PC-9 (cell line): ENCODE data around the gene ETV2. TPM values are rescaled to one million over a fixed set of nuclear protein-coding genes. Genes with fewer than 3 reads are reported as not detected.
A peak's percentile ranks its signal among the peaks of the same experiment; 100 is the strongest.

Experiments used
- BruUV-seq: library from RNA; stranded (reverse); fragments of 400-500 nt; replicated peaks from 2 replicates; lab custom pipeline; 2021; lab: Mats Ljungman, UMichigan
- CTCF ChIA-PET: fragments of 300-600 bp; sonication (Branson Sonifier 250); formaldehyde crosslinking; loops from one replicate; lab custom pipeline; 2022; ENCODE audit warnings: antibody characterized with exemption; lab: Charles Lee
- POLR2A ChIA-PET: fragments of 300-600 bp; sonication (Branson Sonifier 250); formaldehyde crosslinking; loops from one replicate; lab custom pipeline; 2022; ENCODE audit warnings: antibody characterized with exemption; ENCODE audit not compliant: unreplicated experiment; lab: Charles Lee
- DNase-seq, 2 experiments: peaks; one replicate each; pipeline versions ENCODE4 v3.0.0 to v3.0.0-alpha.2; 2015 to 2022; ENCODE audit warnings: mixed read lengths in 1 of 2
- H2AFZ ChIP-seq: fragments of 200-600 bp; sonication (generic); 2 replicates; pipeline ENCODE4 v1.8.1; 2017; ENCODE audit warnings: antibody characterized with exemption
- H3F3A ChIP-seq: fragments of 200-600 bp; sonication (generic); 2 replicates; pipeline ENCODE4 v1.8.1; 2017; ENCODE audit warnings: antibody characterized with exemption, mild to moderate bottlenecking, low read depth; ENCODE audit not compliant: insufficient read depth
- H3K27ac ChIP-seq: fragments of 200-600 bp; sonication (generic); 2 replicates; pipeline ENCODE4 v1.6.1; 2016; ENCODE audit warnings: mixed run types
- H3K27me3 ChIP-seq: fragments of 200-600 bp; sonication (generic); 2 replicates; pipeline ENCODE4 v1.6.1; 2016; ENCODE audit warnings: low read depth, mixed run types; ENCODE audit not compliant: insufficient read depth
- H3K36me3 ChIP-seq: fragments of 200-600 bp; sonication (generic); 2 replicates; pipeline ENCODE4 v1.6.1; 2016; ENCODE audit warnings: low read depth, mixed run types
- H3K4me1 ChIP-seq: fragments of 200-600 bp; sonication (generic); replicated peaks from 2 replicates; pipeline ENCODE4 v1.6.1; 2016; ENCODE audit warnings: mixed run types; ENCODE audit not compliant: insufficient read depth
- H3K4me2 ChIP-seq: fragments of 200-600 bp; sonication (generic); 2 replicates; pipeline ENCODE4 v1.6.1; 2017; ENCODE audit warnings: mixed run types
- H3K4me3 ChIP-seq: fragments of 200-600 bp; sonication (generic); 2 replicates; pipeline ENCODE4 v1.6.1; 2016; ENCODE audit warnings: mixed run types
- H3K79me2 ChIP-seq: fragments of 200-600 bp; sonication (generic); 2 replicates; pipeline ENCODE4 v1.6.1; 2017; ENCODE audit warnings: low read depth, mixed run types
- H3K9me2 ChIP-seq: fragments of 200-600 bp; sonication (generic); 2 replicates; pipeline ENCODE4 v1.8.1; 2017; ENCODE audit warnings: mild to moderate bottlenecking; ENCODE audit not compliant: insufficient read depth
- H3K9me3 ChIP-seq: fragments of 200-600 bp; sonication (generic); 2 replicates; pipeline ENCODE4 v1.8.1; 2016; ENCODE audit warnings: low read depth; ENCODE audit not compliant: insufficient read depth
- H4K20me1 ChIP-seq: fragments of 200-600 bp; sonication (generic); 2 replicates; pipeline ENCODE4 v1.8.1; 2017; ENCODE audit not compliant: insufficient read depth
- EZH2 ChIP-seq: fragments of 200-600 bp; sonication (generic); IDR thresholded peaks from 2 replicates; pipeline ENCODE4 v1.8.0; 2017; ENCODE audit warnings: antibody characterized with exemption, low read depth
- intact Hi-C: fragments of 100-400 bp; cut with micrococcal nuclease; formaldehyde crosslinking; loops from one replicate; pipeline ENCODE4 v1.10.0; 2022; ENCODE audit not compliant: unreplicated experiment
- total RNA-seq: library from RNA; stranded (reverse); gene quantifications from 2 replicates; pipeline ENCODE4 v1.2.3, GENCODE V29; 2021
- TF ChIP-seq, protein P1 (sequence below): fragments of 200-600 bp; sonication (generic); conservative IDR thresholded peaks from 2 replicates; pipeline ENCODE4 v1.6.1; 2017; ENCODE audit warnings: mixed run types, antibody characterized with exemption, mild to moderate bottlenecking, moderate library complexity

Gene ETV2
- total RNA-seq, 1 experiment from 2014 or later = 1.8 TPM

DNA sequence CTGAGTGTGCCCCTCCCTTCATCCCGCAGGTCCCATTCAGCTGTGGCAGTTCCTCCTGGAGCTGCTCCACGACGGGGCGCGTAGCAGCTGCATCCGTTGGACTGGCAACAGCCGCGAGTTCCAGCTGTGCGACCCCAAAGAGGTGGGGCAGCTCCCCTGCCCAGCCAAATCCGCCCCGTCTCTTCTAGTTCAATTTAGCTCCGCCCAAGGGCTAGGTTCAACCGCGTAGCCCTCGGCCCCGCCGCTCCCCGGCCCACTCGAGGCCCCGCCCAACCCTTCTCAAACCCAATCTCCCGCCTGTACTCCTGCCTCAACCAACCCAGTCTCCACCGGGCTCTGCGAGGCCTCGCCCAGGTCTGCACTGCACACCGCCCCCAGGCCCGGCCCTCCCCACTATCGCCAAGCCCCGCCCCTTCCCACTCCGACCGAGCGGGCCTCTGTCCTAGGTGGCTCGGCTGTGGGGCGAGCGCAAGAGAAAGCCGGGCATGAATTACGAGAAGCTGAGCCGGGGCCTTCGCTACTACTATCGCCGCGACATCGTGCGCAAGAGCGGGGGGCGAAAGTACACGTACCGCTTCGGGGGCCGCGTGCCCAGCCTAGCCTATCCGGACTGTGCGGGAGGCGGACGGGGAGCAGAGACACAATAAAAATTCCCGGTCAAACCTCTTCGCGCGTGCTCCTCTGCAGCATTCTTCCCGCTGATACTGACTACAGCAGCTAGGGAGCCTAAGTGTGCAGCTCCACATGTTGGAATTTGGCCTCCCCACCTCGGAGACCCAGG lies 2.9 kb downstream of the ETV2 start:
- no peaks in the 10 kb centered on the region for H3K9me2 ChIP-seq
- TF ChIP-seq, protein P1, sequence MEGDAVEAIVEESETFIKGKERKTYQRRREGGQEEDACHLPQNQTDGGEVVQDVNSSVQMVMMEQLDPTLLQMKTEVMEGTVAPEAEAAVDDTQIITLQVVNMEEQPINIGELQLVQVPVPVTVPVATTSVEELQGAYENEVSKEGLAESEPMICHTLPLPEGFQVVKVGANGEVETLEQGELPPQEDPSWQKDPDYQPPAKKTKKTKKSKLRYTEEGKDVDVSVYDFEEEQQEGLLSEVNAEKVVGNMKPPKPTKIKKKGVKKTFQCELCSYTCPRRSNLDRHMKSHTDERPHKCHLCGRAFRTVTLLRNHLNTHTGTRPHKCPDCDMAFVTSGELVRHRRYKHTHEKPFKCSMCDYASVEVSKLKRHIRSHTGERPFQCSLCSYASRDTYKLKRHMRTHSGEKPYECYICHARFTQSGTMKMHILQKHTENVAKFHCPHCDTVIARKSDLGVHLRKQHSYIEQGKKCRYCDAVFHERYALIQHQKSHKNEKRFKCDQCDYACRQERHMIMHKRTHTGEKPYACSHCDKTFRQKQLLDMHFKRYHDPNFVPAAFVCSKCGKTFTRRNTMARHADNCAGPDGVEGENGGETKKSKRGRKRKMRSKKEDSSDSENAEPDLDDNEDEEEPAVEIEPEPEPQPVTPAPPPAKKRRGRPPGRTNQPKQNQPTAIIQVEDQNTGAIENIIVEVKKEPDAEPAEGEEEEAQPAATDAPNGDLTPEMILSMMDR = no peak
- TF ChIP-seq EZH2 = no peak
- peaks cover 11% of the 10 kb centered on the region for H3K4me1 ChIP-seq
- intact Hi-C loops = loop anchor here (2.0 to 5.0 kb wide), 2 partner anchors 72 to 97 kb away; partner anchors contain the start of gene TMEM147
- H3K36me3 ChIP-seq = no peaks in the 10 kb centered on the region
- peak overlapping the region; percentile 20; the same call in 1 of the 2 replicates for H3K27ac ChIP-seq
- H3K4me3 ChIP-seq = peak overlapping the region; percentile 78
- H2AFZ ChIP-seq = peak overlapping the region; percentile 96
- POLR2A ChIA-PET = interaction anchor here (0.5 to 1.0 kb wide), 6 partner anchors 58 to 493 kb away, joined by 3 to 11 read pairs (median 6); no protein-coding TSS in a partner anchor
- H4K20me1 ChIP-seq = no peaks in the 10 kb centered on the region
- H3K9me3 ChIP-seq = no peaks in the 10 kb centered on the region
- peaks cover 12% of the 10 kb centered on the region for H3K79me2 ChIP-seq
- BruUV-seq = no TSS peak
- CTCF ChIA-PET = no interaction called here
- no peaks in the 10 kb centered on the region for H3K27me3 ChIP-seq
- H3F3A ChIP-seq = peaks cover 17% of the 10 kb centered on the region; the same call in 1 of the 2 replicates
- peak; percentile 86 to 95 for DNase-seq
- H3K4me2 ChIP-seq = peak overlapping the region; percentile 94

DNA sequence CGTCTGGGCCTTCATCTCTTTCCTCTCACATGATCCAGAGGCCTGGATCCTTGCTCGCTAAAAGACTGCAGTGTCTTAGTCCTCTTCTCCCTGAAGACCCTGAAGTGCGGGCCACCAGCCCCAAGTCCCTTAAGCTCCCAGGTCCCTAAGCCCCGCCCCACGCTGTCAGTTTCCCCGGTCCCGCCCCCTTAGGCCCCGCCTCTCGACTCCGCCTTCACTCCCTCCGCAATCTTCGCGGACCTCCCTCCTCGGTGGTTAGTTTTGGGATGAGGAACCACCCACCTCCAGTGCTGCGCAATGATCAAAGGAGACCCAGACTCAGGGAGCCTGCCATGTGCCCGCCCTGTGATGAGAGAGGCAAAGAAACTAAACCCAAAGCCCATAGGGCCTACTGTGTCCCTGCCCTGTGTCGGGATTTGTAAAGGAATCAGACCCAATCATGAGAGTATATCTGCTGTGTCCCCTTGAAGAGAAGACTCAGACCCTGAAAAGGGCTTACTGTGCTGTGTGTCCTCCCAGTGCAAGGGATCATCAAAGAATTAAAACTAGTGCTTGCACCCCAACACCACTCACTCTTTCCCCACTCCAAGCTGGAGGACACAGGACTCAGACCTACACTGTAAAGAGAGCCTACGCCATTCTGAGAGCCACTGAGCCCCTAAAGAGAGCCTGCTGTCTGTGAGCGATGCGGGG lies 3.6 kb downstream of the ETV2 start:
- no peaks in the 10 kb centered on the region for H3K27me3 ChIP-seq
- H3K79me2 ChIP-seq = peaks cover 19% of the 10 kb centered on the region
- POLR2A ChIA-PET = no interaction called here
- H3K4me3 ChIP-seq = peak overlapping the region; percentile 78; the same call in 1 of the 2 replicates
- no peaks in the 10 kb centered on the region for H3K9me2 ChIP-seq
- H3K4me2 ChIP-seq = peak overlapping the region; percentile 94
- peak overlapping the region; percentile 20; the same call in 1 of the 2 replicates for H3K27ac ChIP-seq
- BruUV-seq = no TSS peak
- intact Hi-C loops = loop anchor here (2.0 to 5.0 kb wide), 2 partner anchors 72 to 98 kb away; partner anchors contain the start of gene TMEM147
- H3K36me3 ChIP-seq = no peaks in the 10 kb centered on the region
- CTCF ChIA-PET = no interaction called here
- peaks cover 17% of the 10 kb centered on the region for H3K4me1 ChIP-seq
- peak in 1 of 2 experiments; percentile 60 for DNase-seq
- TF ChIP-seq, protein P1 = no peak
- TF ChIP-seq EZH2 = no peak
- peak overlapping the region; percentile 96 for H2AFZ ChIP-seq
- no peaks in the 10 kb centered on the region for H4K20me1 ChIP-seq
- H3K9me3 ChIP-seq = no peaks in the 10 kb centered on the region
- peaks cover 14% of the 10 kb centered on the region; the same call in 1 of the 2 replicates for H3F3A ChIP-seq
